PC-9 (cell line): ENCODE results near the gene STRN3.

ENCODE experiments used
- CTCF ChIP-seq: fragments of 200-600 bp; sonication (generic); conservative IDR thresholded peaks from 2 replicates; pipeline ENCODE4 v1.6.1; 2017; ENCODE audit warnings: mixed run types, antibody characterized with exemption, mild to moderate bottlenecking, moderate library complexity
- EZH2 ChIP-seq: fragments of 200-600 bp; sonication (generic); IDR thresholded peaks from 2 replicates; pipeline ENCODE4 v1.8.0; 2017; ENCODE audit warnings: antibody characterized with exemption, low read depth

GRCh38 chr14:30868736-30869135 lies 157.4 kb downstream of the STRN3 start:
- no peak for TF ChIP-seq CTCF
- TF ChIP-seq EZH2 = no peak
